D341Med (cell line): ENCODE measurements around the gene TNIK.

Experiments used
- DNase-seq: peaks from one replicate; pipeline ENCODE4 v3.0.0; 2012; ENCODE audit warnings: low spot score

The TNIK gene

GRCh38 chr3:171163101-171164066 lies 296.8 kb downstream of the TNIK start:
- no peak for DNase-seq

GRCh38 chr3:171160325-171160724 lies 299.9 kb downstream of the TNIK start:
- DNase-seq: no peak

GRCh38 chr3:171159822-171160157 lies 300.4 kb downstream of the TNIK start:
- no peak for DNase-seq

GRCh38 chr3:171159024-171159821 lies 301.0 kb downstream of the TNIK start:
- no peak for DNase-seq

DNA sequence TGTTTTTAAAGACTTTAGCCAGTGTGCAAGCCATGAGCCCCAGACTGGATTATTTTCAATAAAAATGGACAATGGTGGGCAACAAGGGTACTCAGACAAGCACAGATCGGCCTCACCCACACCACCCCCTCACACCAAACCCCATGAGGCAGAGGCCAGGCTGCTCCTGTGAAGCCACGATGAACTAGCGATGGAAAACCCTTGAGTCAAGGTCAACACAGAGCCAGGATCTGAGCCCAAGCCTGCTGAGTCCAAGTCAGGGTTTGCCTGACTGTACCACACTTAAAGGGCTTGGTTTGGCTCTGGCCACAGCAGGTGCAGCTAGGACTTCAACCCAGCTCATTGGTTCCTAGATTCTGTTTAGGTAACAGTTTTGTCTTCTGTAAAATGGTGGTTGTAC lies 302.2 kb downstream of the TNIK start:
- no peak for DNase-seq

DNA sequence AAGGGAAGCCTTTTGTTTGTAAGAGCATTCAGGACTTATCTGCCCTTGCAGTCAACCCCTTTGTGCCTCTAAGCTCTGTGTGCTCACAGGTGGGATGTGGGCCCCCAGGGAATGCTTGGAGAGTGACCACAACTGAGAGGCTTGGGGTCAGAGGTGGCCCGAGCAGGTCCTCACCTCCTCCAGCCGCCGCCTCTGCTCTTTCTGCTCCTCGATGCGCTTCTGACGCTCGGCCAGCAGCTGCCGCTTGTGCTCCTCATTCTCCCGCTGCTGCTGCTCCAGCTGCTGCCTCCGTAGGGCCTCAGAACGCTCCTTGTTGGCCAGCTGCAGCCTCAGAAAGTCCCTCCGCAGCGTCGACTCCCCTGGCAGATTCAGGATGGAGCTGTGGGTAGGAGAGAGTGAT lies 302.9 kb downstream of the TNIK start:
- no peak for DNase-seq

DNA sequence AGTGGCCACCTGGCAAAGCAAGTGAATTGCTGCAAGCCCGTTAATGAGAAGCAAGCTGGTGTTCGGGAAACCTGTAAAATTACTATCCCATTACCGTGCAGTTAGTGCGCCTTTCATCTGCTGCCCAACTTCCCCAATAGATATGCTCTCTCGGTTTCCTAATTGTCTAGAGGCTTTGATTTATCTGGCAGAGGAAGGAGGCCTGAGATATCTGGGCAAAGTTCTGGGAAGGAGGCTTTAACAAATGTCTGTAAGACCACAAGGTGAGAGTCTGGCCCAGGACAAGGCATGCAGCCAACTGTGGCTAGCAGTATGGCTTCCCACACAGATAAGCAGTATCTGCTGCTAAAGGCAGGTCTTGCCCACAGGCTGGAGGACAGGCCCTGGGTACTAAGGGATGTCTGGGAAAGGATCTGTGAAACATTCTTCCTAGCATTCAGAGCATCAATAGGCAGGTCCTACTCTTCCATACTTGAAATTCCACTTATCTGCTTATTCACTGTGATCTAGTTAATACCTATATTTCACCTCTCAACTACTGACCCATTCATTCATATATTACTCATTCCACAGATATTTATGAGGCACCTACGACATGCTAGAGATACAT lies 303.7 kb downstream of the TNIK start:
- DNase-seq: no peak

DNA sequence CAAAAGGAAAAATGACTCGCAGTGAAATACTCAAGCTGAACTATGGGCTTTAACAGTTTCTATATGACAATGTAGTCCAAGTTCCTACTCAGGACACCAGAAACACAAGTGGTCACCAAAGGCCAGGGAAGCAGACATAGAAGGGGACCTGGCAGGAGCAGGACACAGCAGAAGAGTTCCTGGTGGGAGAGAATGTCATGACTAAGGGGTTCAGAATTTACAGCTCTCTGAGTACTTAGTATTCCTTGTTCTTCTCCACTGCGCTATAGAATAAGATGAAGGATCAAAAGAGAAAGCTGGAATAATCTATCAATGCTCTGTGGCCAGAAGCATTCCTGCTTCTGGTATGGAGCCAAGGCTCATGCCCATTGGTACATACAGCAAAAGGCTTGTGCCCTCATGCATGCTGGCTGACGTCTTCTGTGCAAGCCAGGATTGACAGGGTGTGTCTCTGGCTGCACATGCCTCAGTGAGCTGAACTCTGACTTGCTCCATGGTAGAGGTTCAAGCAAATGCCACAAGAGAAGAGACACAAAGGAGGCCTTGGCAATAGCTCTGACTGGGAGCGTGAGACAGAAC lies 305.0 kb downstream of the TNIK start:
- DNase-seq: no peak

DNA sequence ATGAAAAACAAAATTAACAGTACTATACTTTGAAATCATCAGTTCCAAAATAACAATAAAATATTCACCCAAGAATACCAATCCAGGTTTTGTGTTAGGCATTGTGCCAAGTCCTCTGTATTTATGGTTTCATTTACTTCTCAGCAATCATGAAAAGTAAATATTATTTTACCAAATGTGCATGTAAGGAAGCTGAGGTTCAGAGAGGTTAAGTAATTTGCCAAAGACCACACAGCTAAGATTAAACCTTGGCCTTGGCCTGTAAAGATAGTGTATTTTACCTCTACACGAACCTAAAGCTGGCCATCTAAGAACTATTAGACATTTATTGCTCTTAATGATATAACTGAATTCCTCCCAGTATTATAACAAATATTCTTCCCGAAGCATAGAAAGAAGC lies 309.3 kb downstream of the TNIK start:
- no peak for DNase-seq

DNA sequence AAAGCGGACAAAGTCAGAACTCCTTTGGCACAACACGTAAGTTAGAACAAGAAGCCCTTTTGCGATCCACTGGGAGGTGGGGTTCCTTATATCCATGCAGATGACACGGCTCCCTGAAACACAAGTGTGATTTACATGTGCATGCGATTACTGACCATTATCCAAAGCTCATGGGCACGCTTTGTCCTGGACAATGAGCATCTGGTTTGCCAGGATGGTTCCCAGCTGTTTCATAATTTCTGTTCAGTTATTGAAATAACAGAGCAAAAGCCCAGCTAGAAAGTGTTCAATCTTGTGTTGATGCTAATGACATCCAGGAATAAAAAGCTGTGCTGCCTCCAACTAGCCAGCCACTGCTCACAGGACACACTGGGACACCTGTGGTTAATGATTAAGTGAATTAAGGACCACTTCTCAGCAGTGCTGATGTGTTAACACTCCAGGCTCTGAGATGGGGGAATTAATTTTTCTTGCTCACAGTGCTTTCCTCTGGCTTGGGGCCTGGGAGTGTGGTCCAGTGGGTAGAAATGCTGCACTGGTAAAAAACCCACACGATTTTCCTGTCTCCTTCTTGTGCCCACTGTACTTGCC lies 310.6 kb downstream of the TNIK start:
- DNase-seq: no peak

DNA sequence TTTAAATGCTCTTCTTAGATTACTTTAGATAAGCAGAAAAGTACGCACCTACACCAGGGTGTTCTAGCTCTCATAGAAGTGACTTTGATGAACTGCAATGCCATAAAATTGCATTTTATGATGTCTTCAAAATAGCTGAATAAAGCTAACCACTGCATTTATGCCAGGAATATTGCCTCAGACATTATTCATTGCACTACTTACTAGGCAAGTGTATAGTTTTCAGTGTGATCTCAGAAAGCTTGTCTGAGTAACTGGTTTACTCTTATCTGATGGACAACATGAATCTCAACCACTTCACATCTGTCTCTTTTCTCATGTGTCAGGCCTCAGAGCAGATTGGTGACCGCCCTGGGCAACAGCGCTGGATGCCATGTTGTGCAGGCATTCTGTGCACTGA lies 314.4 kb downstream of the TNIK start:
- DNase-seq: no peak

DNA sequence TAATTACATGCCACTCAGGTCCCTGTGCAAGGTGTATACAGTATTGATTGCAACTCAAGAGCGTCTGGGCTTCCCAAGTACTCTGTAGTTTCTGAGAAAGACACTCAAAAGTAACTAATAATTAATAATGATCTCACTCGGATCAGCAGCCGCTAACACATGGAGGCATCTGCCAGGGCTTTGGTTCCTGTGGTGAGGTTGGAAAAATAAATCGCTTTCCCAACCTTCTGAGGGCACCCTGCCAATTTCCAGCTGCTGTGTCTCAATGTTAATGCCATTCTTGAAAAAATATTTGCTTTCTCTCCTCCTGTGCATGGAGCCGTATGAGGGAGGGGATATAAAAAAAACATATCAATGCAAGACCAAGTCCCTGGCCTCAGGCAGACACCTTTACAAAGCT lies 317.2 kb downstream of the TNIK start:
- no peak for DNase-seq

GRCh38 chr3:171140246-171140645 lies 320.0 kb downstream of the TNIK start:
- DNase-seq: no peak

DNA sequence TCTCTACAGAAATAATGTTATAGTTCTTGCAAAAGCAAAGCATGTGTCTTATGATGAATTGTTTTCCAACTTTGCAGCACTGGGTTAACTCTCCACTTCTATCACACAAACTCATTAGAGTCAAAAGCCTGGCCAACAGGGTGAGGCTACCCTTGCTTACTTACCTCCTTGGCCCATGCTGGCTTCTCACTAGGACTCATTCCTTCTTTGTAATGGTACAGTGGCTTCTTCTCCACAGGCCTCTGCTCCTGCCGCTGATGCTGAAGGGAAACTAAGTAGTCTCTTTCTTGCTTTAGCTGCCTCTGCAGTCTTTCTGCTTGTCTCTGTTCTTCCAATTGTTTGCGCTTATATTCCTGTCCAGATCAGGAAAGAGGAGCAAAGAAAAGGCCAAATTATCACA lies 322.2 kb downstream of the TNIK start:
- DNase-seq: no peak

DNA sequence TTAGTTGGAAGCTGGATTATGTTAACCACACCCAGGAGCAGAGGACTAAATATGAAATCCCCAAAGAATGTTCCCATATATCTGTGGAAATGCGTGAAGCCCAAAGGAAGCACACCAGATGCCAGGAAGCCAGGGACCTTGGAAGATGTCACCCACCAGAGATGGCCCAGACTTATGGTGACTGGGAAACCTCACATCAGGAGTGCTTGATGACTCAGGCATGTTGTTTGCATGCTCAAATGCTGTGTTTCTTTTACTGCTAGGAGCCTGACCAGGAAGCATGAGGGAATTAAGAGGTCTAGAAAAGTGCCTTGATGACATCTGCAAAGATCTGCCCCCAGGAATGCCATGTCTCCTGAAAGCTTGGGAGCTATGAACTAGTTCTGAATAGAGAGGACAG lies 324.7 kb downstream of the TNIK start:
- DNase-seq: no peak

DNA sequence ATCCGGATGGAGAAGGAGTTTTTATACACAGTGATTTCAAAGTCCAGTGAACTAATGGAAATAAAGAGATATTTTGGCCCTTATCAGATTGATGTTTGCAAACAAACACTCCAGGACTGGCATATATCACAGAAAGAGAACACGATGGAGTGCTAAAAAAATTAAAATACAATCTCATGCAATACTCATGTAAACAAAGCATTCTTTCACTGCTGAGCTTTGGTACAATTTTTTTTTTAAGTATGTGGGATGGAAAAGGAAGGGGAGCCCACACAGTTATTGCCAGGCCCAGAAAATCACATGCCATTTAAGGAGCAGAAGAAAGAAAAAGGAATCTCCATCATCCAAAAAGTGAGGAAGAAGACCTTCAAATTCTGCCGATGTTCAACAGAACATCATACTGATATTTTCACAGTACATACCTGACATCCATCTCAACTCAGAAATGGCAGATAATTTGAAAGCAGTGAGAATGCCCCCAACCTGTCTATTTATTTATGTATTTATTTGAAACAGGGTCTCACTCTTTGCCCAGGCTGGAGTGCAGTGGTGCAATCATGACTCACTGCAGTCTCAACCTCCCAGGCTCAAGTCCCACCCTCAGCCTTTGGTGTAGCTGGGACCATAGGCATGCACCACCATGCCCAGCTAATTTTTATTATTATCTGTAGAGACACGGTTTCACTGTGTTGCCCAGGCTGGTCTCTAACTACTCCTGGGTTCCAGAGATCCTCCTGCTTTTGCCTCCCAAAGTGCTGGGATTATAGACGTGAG lies 326.2 kb downstream of the TNIK start:
- no peak for DNase-seq

GRCh38 chr3:171133337-171133736 lies 326.9 kb downstream of the TNIK start:
- no peak for DNase-seq

DNA sequence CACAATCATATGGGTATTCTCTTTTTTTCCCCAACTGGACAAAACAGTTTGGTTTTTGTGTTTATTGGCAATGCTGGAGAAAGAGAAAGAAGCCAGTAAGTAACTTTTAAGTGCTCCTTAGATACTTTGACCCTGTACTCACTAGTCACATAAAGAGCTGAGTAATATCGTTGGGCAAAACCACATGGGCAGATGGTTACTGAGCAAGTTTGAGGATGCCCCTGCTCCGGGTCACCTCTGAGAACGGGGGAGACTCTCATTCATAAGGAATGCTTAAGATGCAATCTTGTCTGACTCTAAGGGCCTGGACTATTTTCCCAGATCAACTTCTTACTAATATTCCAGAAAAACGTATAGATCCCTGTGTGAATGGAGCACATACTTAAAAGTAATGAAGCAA lies 327.3 kb downstream of the TNIK start:
- no peak for DNase-seq

DNA sequence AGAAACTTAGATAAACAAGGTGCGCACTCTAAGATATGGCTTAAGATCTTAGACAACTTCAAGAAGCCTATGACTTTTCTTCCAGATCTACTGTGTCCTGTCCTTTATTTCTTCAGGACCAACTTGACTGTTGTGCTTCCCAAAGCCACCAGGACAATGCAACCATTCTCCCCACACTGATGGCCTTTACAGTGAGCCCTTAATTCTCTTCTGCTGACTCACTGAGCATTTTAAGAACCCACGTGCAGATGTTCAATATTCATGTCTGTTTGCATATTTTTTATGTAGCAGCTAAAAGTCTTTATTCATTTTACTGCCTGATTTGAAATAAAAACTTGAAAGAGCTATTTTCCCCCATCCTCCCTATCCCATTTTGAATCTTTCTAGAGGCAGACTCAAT lies 330.4 kb downstream of the TNIK start:
- DNase-seq: no peak

- no peak for DNase-seq
Measured at GRCh38 chr3:171127611-171128010, 332.6 kb downstream of the TNIK start.

GRCh38 chr3:171126478-171127209 lies 333.6 kb downstream of the TNIK start:
- DNase-seq: no peak
